ENCODE data around the gene HTT. TPM values are rescaled to one million over a fixed set of nuclear protein-coding genes. Genes with fewer than 3 reads are reported as not detected.

The HTT gene
- polyA plus RNA-seq, 2 of the 4 experiments (the other 2 are of a cell fraction), result 14.5 to 16.9 TPM

DNA sequence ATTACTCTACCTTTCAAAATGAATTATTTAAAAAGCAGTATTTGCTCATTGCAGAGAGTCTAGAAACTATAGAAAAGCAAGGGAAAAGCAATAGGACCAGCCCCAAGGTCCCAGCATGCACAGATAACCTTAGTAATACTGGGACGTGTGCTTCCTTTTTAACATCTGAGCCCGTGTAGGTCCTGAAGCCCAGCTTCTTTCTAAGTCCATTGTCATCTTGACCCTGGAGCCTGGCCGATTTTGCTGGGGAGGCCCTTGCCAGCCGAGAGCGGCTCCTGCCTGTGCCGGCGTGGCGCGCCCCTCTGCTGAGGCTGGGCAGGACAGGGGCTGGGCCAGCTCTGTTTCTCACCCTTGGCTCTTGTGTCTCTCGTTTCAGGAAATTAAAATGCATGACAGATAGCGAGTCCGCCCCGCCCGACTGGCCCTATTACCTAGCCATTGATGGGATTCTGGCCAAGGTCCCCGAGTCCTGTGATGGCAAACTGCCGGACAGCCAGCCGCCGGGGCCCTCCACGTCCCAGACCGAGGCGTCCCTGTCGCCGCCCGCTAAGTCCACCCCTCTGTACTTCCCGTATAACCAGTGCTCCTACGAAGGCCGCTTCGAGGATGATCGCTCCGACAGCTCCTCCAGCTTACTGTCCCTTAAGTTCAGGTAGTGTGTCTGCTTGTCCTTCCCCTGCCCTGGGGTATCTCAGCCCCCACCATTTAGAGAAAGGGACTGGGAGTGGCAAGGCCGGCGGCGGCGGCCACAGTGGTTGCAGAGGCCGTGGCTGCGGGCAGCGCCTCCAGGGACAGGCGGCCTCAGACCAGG lies 178.6 kb downstream of the HTT start:
- no peaks in the 10 kb centered on the region for H3K9me3 ChIP-seq
- DNase-seq (ENCODE audit: low read depth in 1 of 2, low spot score in 1 of 2) (no peak), FAIRE-seq (no peak), ATAC-seq (no peak)
- TF ChIP-seq ZSCAN20 (CRISPR knock-in tag; IDR thresholded peaks at IDR 0.05) (no peak), SMC3 (IDR thresholded peaks at IDR 0.05) (no peak), RNF2 (IDR thresholded peaks at IDR 0.05; ENCODE audit: borderline replicate concordance, low read depth) (no peak), RFX5 (IDR thresholded peaks at IDR 0.05) (no peak), NFE2L2 (conservative IDR thresholded peaks at IDR 0.05; ENCODE audit: low read length) (no peak), MAFK (IDR thresholded peaks at IDR 0.05; ENCODE audit: partially characterized antibody) (no peak), HDAC2 (IDR thresholded peaks at IDR 0.05) (no peak), EP300 (IDR thresholded peaks at IDR 0.05) (no peak), NPAS2 (CRISPR knock-in tag; IDR thresholded peaks at IDR 0.05; ENCODE audit: borderline replicate concordance) (no peak), ZNF302 (CRISPR knock-in tag; IDR thresholded peaks at IDR 0.05) (no peak), RARB (CRISPR knock-in tag; IDR thresholded peaks at IDR 0.05) (no peak), CHD2 (IDR thresholded peaks at IDR 0.05; ENCODE audit: low read length, partially characterized antibody) (no peak), PHF8 (IDR thresholded peaks at IDR 0.05; ENCODE audit: borderline replicate concordance, low read depth) (no peak), RCOR1 (IDR thresholded peaks at IDR 0.05; ENCODE audit: low read depth, low read length) (no peak)
- TF ChIP-seq, protein P1, sequence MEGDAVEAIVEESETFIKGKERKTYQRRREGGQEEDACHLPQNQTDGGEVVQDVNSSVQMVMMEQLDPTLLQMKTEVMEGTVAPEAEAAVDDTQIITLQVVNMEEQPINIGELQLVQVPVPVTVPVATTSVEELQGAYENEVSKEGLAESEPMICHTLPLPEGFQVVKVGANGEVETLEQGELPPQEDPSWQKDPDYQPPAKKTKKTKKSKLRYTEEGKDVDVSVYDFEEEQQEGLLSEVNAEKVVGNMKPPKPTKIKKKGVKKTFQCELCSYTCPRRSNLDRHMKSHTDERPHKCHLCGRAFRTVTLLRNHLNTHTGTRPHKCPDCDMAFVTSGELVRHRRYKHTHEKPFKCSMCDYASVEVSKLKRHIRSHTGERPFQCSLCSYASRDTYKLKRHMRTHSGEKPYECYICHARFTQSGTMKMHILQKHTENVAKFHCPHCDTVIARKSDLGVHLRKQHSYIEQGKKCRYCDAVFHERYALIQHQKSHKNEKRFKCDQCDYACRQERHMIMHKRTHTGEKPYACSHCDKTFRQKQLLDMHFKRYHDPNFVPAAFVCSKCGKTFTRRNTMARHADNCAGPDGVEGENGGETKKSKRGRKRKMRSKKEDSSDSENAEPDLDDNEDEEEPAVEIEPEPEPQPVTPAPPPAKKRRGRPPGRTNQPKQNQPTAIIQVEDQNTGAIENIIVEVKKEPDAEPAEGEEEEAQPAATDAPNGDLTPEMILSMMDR (IDR thresholded peaks at IDR 0.05), result no peak
- TF ChIP-seq, protein P2, sequence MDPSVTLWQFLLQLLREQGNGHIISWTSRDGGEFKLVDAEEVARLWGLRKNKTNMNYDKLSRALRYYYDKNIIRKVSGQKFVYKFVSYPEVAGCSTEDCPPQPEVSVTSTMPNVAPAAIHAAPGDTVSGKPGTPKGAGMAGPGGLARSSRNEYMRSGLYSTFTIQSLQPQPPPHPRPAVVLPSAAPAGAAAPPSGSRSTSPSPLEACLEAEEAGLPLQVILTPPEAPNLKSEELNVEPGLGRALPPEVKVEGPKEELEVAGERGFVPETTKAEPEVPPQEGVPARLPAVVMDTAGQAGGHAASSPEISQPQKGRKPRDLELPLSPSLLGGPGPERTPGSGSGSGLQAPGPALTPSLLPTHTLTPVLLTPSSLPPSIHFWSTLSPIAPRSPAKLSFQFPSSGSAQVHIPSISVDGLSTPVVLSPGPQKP (IDR thresholded peaks at IDR 0.05; ENCODE audit: low read depth, low read length), result no peak
- TF ChIP-seq, protein P3, sequence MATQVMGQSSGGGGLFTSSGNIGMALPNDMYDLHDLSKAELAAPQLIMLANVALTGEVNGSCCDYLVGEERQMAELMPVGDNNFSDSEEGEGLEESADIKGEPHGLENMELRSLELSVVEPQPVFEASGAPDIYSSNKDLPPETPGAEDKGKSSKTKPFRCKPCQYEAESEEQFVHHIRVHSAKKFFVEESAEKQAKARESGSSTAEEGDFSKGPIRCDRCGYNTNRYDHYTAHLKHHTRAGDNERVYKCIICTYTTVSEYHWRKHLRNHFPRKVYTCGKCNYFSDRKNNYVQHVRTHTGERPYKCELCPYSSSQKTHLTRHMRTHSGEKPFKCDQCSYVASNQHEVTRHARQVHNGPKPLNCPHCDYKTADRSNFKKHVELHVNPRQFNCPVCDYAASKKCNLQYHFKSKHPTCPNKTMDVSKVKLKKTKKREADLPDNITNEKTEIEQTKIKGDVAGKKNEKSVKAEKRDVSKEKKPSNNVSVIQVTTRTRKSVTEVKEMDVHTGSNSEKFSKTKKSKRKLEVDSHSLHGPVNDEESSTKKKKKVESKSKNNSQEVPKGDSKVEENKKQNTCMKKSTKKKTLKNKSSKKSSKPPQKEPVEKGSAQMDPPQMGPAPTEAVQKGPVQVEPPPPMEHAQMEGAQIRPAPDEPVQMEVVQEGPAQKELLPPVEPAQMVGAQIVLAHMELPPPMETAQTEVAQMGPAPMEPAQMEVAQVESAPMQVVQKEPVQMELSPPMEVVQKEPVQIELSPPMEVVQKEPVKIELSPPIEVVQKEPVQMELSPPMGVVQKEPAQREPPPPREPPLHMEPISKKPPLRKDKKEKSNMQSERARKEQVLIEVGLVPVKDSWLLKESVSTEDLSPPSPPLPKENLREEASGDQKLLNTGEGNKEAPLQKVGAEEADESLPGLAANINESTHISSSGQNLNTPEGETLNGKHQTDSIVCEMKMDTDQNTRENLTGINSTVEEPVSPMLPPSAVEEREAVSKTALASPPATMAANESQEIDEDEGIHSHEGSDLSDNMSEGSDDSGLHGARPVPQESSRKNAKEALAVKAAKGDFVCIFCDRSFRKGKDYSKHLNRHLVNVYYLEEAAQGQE (IDR thresholded peaks at IDR 0.05), result no peak
- TF ChIP-seq, protein P4, sequence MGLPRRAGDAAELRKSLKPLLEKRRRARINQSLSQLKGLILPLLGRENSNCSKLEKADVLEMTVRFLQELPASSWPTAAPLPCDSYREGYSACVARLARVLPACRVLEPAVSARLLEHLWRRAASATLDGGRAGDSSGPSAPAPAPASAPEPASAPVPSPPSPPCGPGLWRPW (IDR thresholded peaks at IDR 0.05), result no peak
- H3K27ac ChIP-seq, result no peak overlapping the region
- no peaks in the 10 kb centered on the region for H3K4me1 ChIP-seq
- H3K4me3 ChIP-seq, result no peak overlapping the region
- no peak overlapping the region for H3K4me2 ChIP-seq
- ChIA-PET POLR2A (no interaction called here), CTCF (no interaction called here)
- WGBS (ENCODE audit: missing lambda C conversion rate), result 86% methylated on average over 21 of the region's 38 CpGs

DNA sequence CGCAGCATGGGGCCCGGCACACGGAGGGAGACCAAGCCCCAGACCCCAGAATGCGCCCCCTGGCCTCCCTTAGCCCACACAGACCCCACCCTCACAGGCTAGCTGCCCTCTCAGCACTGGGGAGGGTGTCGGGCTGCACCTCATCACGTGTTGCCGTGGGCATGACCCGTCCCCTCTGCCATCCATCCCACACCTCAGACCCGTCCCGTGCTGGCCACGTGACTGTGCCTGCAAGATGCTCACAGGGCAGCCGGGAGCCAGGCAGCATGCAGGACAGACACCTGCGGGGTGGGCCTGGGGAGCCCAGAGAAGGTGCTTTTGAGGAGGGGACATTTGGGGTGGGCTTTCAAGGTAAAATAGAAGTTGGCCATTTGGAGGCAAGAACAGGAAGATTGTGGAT lies 179.3 kb downstream of the HTT start:
- no peak overlapping the region for H3K4me2 ChIP-seq
- no peak overlapping the region for H3K27ac ChIP-seq
- no peaks in the 10 kb centered on the region for H3K4me1 ChIP-seq
- POLR2A ChIA-PET, result no interaction called here
- no peak for ATAC-seq
- no peaks in the 10 kb centered on the region for H3K9me3 ChIP-seq
- no CpG with 5 or more reads among the region's 13 CpGs for WGBS (ENCODE audit: missing lambda C conversion rate)
- no peak overlapping the region for H3K4me3 ChIP-seq
- DNase-seq (ENCODE audit: low read depth in 1 of 2, low spot score in 1 of 2), result no peak
- no peak for FAIRE-seq
- TF ChIP-seq RNF2 (IDR thresholded peaks at IDR 0.05; ENCODE audit: borderline replicate concordance, low read depth) (no peak), HOXB13 (CRISPR knock-in tag; IDR thresholded peaks at IDR 0.05; ENCODE audit: low read depth) (no peak), NFE2L2 (conservative IDR thresholded peaks at IDR 0.05; ENCODE audit: low read length) (no peak), SREBF2 (IDR thresholded peaks at IDR 0.05) (no peak), KDM1A (IDR thresholded peaks at IDR 0.05; ENCODE audit: low read depth) (no peak), CEBPB (IDR thresholded peaks at IDR 0.05) (no peak)
- TF ChIP-seq, protein P2 (IDR thresholded peaks at IDR 0.05; ENCODE audit: low read depth, low read length), result no peak
- TF ChIP-seq, protein P5, sequence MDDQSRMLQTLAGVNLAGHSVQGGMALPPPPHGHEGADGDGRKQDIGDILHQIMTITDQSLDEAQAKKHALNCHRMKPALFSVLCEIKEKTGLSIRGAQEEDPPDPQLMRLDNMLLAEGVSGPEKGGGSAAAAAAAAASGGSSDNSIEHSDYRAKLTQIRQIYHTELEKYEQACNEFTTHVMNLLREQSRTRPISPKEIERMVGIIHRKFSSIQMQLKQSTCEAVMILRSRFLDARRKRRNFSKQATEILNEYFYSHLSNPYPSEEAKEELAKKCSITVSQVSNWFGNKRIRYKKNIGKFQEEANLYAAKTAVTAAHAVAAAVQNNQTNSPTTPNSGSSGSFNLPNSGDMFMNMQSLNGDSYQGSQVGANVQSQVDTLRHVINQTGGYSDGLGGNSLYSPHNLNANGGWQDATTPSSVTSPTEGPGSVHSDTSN (IDR thresholded peaks at IDR 0.05), result no peak
- CTCF ChIA-PET, result no interaction called here
